ENCODE measurements around the gene IZUMO1R.
"Not testable (repeated sequence)": the region's sequence is repeated elsewhere in the genome, so short reads cannot be mapped to it uniquely, and the experiment has no call there.

Gene IZUMO1R

DNA sequence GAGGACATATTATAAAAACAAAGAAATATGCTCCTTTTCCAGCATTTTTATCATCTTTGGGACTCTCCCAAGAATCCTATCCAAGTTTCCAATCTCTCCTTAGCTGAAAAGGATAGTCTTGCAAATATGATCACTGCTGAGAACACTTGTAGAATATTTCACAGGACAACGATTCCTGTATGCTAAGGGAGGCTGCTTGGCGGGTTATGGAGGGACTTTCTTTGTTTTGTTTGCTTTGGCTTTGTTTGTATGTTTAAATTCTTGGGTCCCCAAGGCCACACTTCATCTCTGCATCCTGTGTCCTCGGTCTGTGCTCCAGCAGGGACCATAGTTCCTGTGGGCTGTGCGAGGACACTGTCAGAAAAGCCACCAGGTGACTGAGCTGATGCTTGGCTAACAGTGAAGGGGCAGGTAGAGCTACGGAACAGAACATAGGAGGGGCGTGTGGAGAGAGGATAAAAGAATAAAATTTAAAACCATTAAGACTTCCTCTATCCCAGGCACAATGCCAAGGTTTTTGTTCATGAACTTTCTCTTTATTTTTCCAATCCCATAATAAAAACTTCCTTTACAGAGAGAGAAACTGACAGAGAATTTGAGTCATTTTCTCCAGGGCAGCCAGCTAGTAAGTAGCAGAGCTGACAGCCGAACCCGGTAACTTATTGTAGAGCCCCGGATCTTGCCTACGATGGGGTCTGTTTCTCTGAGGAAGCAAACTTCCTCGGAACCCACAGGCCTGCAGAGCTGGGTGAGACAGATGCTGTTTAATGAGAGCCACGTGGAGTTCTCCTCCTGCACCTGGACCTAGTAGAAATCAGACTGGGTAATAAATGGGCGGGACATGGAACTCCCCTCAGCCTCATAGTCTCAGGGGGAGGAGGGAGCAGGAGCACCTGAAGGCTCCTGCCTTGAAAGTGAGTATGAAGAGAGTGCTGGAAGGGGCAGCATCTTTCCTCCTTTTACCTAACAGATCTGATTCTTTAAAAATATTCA is at the start of gene IZUMO1R:
IZUMO1R (plus strand) TSS at position 615 of the 993 bp plus-strand sequence. CDS start 1,057 bp downstream, outside the sequence.
- DNase-seq (ENCODE audit: low spot score) (no peak), FAIRE-seq (no peak)

DNA sequence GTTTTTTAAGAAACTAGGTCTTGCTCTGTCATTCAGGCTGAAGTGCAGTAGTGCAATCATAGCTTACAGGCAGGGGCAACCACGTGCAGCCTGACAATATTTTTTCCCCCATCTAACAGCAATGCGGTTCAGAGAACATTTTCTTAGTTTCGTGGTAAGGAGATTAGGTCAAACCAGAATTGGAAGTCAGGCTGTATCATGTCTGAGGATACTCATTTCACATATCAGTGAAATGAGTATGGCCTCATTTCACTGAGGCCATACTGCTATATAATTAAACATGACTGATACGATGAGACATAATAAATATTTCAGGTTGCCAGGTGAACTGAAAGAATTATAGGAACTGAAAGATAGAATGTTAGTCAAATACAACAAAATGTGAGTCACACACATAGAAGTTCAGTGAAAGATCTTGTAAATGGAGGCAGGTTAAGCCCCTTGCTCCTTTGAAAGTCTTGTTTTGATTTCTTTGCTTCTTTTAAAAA is 32.5 kb upstream of the IZUMO1R start:
- DNase-seq (ENCODE audit: low spot score) (no peak), FAIRE-seq (no peak)

GRCh38 chr11:94272738-94273313 is 31.6 kb upstream of the IZUMO1R start:
- DNase-seq (ENCODE audit: low spot score) = no peak
- FAIRE-seq = no peak

GRCh38 chr11:94275961-94276360 is 28.4 kb upstream of the IZUMO1R start:
- FAIRE-seq (no peak), DNase-seq (ENCODE audit: low spot score) (no peak)

DNA sequence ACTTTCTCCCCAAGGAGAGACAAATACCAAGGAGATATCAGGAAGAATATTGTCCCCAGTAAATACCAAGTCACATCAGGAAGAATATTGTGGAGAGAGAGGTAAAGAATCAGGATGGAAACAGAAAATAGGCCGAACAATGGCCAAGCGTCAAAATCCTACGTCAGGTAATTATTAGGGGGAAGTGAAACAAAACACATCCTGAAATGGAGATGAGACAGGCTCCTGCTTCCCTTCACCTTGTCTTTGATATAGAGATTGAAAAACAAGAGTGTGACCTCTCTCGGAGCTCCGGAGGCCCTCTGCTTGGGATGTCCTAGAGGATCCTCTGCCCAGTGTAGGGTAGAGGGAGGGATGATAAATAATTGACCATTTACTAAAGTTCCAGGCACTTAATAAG is 27.4 kb upstream of the IZUMO1R start:
- FAIRE-seq = no peak
- no peak for DNase-seq (ENCODE audit: low spot score)

- not testable (repeated sequence) for FAIRE-seq; DNase-seq (ENCODE audit: low spot score)
Measured at GRCh38 chr11:94278207-94278606, 26.2 kb upstream of the IZUMO1R start.

GRCh38 chr11:94279996-94280395 is 24.4 kb upstream of the IZUMO1R start:
- DNase-seq (ENCODE audit: low spot score) = no peak
- FAIRE-seq = no peak

DNA sequence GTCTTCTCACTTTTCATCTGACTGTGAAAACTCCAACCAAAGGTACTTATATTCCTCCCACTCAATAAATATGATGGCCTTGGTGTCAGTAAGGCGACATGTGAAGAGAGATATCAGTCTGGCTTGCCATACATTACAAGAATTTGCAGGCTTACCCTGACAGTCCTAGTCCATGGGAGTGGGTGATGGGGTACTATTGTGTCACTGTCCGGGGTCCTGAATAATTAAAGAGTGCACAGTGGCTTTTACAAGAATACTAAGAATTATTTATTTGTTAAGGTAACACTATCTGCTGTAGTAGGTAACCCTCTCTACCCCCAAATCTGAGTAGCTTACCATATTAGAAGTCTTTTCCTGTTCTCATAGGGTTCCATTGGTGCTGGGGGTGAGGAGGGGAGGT is 23.1 kb upstream of the IZUMO1R start:
- DNase-seq (ENCODE audit: low spot score) = no peak
- no peak for FAIRE-seq

- FAIRE-seq (no peak), DNase-seq (ENCODE audit: low spot score) (no peak)
Measured at GRCh38 chr11:94283678-94284077, 20.7 kb upstream of the IZUMO1R start.

GRCh38 chr11:94295534-94295933 is 8.8 kb upstream of the IZUMO1R start:
- FAIRE-seq (no peak), DNase-seq (ENCODE audit: low spot score) (no peak)

DNA sequence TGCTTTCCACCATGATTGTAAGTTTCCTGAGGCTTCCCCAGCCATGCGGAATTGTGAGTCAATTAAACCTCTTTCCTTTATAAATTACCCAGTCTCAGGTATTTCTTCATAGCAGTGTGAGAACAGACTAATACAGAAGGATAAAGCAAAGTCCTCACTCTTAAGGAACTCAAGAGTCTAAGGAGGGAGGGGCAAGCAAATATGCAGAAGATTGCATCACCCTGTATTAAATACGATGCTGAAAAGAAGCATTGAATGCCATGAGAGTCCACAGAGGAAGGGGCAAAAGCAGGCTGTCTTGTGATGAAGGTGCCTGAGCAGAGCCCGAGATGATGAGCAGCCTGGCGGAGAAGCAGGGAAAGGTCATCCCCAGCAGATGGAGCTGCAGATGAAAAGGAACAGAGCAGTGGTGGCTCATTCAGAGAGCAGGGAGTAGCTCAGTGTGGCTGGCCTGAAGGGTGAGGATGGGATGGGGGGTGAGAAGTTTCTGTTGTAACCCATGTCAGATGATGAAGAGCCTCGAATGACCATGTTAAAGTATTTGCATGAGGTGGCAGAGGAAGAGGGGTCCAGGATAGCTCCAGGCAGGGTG is 6.3 kb upstream of the IZUMO1R start:
- DNase-seq (ENCODE audit: low spot score) = no peak
- no peak for FAIRE-seq

DNA sequence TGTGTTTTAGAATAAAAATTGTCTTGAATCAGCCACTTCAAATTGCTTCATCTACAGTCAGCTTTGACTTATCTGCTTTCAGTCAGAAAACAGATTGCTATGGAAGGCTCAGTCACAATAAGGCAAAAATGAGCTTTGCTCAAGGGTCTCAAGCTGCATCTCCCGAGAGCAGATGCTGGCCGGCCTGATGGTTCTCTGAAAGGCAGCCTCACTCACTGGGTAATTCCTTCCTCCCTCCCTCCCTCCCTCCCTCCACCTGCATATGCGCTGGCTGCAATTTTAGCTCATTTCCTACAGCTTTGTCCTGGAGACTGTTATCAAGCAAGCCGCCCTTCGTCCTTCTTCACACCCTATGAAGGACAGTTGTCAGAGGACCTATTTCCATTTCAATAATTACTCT is 1.6 kb upstream of the IZUMO1R start:
- FAIRE-seq = no peak

GRCh38 chr11:94305146-94305545 is 766 bp downstream of the IZUMO1R start:
- DNase-seq (ENCODE audit: low spot score) (no peak), FAIRE-seq (no peak)

More for the DNA sequence above, 1.6 kb upstream of the IZUMO1R start:
- no peak for DNase-seq (ENCODE audit: low spot score)

DNA sequence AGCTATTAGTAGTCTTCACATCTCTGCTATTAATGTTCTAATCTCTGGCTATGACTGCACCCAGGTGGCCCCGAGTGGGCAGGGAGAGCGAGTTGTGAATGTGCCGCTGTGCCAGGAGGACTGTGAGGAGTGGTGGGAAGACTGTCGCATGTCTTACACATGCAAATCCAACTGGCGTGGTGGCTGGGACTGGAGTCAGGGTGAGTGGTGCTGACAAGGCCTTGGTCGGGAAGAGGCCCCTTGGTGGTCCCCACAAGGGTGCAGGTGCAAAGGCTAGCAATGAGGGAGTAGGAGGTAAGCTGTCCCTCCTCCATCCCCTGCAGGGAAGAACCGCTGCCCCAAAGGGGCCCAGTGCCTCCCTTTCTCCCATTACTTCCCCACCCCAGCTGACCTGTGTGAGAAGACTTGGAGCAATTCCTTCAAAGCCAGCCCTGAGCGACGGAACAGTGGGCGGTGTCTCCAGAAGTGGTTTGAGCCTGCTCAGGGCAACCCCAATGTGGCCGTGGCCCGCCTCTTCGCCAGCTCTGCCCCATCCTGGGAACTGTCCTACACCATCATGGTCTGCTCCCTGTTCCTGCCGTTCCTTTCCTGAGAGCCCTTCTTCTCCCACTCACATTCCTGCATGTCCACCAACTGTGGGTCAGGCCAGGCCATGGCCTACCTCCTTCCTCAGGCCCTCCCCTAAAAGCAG is 2.9 kb downstream of the IZUMO1R start:
- no peak for DNase-seq (ENCODE audit: low spot score)
- no peak for FAIRE-seq

GRCh38 chr11:94308024-94308423 is 3.6 kb downstream of the IZUMO1R start:
- DNase-seq (ENCODE audit: low spot score) (no peak), FAIRE-seq (no peak)

GRCh38 chr11:94309757-94310156 is 5.4 kb downstream of the IZUMO1R start:
- FAIRE-seq = no peak
- no peak for DNase-seq (ENCODE audit: low spot score)

DNA sequence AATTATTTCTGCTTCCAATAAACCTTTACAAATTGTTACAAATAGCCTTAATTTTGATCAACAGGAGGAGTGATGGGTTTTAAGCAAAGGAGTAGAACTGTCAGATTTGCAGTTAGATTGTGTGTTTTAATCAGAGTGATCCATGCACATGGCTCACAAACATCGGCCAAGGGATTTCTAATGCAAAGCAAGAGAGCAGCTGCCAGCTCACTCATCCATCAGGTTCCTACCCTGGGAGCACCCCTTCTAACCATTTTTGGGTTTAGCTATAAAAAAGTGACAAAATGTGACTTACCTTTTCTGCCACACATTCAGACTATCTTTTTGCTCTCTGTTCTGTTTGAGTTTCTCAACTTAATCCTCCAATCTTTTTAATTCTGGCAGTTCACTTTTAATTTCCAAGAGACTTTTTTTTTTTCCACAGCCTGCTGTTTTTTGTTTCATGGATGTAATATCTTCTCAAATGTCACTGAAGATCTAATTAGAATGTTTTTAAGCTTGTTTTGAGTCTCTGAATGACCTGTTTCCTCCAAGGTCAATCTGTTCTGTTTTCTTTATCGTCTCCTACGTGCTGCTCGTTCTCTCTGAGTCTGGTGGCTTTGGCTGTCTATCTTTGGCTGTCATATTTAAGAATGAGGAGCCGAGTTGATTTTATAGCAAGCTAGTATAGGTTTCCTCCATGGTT is 6.0 kb downstream of the IZUMO1R start:
- FAIRE-seq = no peak

GRCh38 chr11:94312339-94312738 is 8.0 kb downstream of the IZUMO1R start:
- DNase-seq (ENCODE audit: low spot score) (no peak), FAIRE-seq (no peak)

More for the DNA sequence above, 6.0 kb downstream of the IZUMO1R start:
- no peak for DNase-seq (ENCODE audit: low spot score)

DNA sequence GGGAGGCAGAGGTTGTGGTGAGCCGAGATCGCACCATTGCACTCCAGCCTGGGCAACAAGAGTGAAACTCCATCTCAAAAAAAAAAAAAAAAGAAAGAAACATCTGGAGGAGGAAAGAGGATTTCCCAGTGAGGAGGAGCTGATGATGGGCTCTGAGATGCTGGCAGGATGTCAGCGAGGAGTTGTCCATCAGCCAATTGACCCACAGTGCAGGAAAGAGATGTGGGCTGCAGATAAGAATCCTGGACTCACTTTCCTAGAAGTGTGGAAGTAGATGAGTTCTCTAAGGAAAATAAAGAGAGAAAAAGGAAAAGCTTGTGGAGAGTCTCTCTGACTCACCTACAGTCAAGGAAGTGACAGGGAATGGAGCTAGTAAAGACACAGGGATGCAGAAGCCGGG is 9.7 kb downstream of the IZUMO1R start:
- DNase-seq (ENCODE audit: low spot score) = no peak
- FAIRE-seq = no peak

- no peak for FAIRE-seq
- DNase-seq (ENCODE audit: low spot score) = no peak
Measured at GRCh38 chr11:94315664-94316063, 11.3 kb downstream of the IZUMO1R start.

DNA sequence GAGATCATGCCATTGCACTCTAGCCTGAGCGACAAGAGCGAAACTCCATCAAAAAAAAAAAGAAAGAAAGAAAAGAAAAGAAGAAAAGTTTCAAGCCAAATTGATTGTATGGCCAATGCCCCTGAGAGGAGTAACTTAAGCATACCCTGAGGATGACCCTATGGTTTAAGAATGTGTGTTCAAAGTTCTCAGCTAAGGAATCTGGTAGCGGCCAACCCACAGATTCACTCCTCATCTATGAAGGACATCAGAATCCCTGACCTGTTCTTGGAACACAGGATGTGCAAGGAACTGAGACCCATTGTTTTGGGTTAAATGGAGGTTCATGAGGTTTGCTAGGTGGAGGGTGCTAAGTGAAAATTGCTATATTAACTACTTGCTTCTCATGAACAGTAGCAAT is 18.1 kb downstream of the IZUMO1R start:
- DNase-seq (ENCODE audit: low spot score) (no peak), FAIRE-seq (no peak)
